ENCODE data around the gene IGF2.

The IGF2 gene

GRCh38 chr11:2169626-2170570 lies 30.7 kb upstream of the IGF2 start:
- no peak for DNase-seq

- DNase-seq = no peak
Measured at GRCh38 chr11:2169005-2169378, 29.8 kb upstream of the IGF2 start.

- no peak for DNase-seq
Measured at GRCh38 chr11:2168286-2169004, 29.3 kb upstream of the IGF2 start.

DNA sequence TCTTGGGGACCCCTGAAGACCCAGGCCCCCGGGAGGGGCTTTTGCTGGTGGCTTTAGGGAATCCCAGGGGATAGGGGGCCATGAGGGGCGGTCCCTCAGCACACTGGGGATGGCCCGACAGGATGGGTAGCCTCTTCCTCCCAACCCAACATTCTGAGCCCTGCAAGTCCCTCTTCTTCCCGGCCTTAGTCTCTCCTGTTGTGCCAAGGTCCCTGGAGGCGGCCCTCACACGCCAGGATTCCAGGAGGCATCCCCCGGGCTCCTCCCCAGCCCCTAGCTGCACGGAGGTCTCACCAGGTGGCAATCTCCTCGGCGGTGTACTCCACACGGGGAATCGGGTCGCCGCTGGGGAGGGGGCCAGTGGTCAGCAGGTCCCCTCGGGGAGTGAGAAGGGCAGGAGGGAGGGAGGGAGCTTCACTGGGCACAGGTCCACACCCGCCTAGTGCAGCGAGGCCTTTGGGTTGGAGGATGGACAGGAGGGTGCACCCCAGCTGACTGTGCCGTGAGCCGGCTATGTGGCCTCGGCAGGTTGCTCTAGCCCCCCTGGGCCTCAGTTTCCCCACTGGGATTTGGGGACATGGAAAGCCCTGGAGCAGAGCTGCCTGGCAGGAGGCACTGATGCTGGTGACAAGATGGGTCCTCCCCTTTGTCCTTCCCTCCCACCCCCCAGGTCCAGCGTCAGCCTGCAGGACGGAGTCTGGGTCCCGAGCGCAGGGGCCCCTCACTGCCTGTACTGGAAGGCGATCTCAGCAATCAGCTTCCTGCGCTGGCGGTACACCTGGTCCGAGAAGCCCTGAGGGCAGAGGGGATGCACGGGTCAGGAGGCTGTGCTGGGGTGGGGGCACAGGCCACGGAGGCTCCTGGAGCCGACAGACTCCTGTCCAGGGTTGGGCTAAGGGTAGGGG lies 28.2 kb upstream of the IGF2 start:
- no peak for DNase-seq

GRCh38 chr11:2166091-2166851 lies 27.1 kb upstream of the IGF2 start:
- DNase-seq = peak; percentile 35

DNA sequence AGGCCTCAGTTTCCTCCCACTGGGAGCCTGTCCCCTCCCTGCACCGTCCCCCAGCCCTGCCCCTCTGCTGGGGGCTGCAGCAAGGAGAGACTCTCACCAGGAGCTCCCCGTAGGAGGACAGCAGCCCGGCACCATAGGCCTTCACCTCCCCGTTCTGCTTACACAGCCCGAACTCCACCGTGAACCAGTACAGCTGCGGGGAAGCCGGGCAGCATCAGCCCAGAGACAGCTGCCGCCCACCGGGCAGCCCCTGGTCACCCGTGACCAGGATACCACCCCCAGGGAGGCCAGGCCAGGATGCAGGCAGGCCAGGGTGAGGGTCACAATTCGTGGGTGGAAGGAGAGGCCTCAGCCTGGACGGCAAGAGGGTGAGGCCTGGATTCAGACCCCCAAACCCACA lies 26.4 kb upstream of the IGF2 start:
- no peak for DNase-seq

- DNase-seq = no peak
Measured at GRCh38 chr11:2164861-2165555, 25.8 kb upstream of the IGF2 start.

- DNase-seq = no peak
Measured at GRCh38 chr11:2164081-2164480, 24.9 kb upstream of the IGF2 start.

- DNase-seq = no peak
Measured at GRCh38 chr11:2163428-2163978, 24.3 kb upstream of the IGF2 start.

GRCh38 chr11:2160736-2161259 lies 21.6 kb upstream of the IGF2 start, which contains the start of gene INS:
INS (minus strand) TSS chr11:2161209; CDS start chr11:2160971, 238 bp downstream.
- DNase-seq = no peak

DNA sequence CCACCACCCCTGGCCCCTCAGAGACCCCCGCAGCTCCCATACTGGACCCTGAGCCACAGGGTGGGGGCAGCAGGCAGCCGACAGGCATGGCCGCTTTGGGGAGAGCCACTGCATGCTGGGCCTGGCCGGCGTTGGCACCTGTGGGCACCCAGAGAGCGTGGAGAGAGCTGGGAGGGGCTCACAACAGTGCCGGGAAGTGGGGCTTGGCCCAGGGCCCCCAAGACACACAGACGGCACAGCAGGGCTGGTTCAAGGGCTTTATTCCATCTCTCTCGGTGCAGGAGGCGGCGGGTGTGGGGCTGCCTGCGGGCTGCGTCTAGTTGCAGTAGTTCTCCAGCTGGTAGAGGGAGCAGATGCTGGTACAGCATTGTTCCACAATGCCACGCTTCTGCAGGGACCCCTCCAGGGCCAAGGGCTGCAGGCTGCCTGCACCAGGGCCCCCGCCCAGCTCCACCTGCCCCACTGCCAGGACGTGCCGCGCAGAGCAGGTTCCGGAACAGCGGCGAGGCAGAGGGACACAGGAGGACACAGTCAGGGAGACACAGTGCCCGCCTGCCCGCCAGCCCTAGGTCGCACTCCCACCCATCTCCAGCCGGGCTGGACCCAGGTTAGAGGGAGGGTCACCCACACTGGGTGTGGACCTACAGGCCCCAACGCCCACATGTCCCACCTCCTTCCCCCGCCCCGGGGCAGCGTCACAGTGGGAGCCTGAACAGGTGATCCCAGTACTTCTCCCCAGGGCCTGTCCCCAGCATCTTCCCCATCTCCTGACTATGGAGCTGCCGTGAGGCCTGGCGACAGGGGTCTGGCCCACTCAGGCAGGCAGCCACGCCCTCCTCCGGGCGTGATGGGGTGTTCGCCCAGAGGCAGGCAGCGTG lies 20.6 kb upstream of the IGF2 start:
- DNase-seq = no peak

- DNase-seq = no peak
Measured at GRCh38 chr11:2158966-2159365, 19.8 kb upstream of the IGF2 start.

DNA sequence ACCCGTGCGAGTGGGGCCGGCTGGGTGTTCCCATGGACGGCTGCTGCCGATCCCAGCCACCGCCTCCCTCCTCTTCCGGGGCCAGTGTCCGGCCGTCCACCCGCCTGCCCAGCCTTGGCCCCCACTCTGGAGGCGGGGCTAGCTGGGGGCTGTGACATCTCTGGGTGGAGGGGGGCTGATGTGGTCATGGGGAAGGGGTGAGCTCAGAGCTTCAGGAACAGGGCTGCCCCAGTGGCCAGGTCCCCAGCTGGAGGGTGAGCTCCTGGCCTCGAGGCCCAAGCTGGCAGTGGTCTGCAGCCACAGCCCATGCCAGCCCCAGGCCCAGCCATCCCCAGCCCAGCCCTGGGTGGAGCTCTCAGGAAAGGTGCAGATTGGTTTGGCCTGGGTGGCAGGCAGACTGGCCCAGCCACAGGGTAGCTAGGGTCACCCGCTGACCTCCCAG lies 19.1 kb upstream of the IGF2 start:
- no peak for DNase-seq

DNA sequence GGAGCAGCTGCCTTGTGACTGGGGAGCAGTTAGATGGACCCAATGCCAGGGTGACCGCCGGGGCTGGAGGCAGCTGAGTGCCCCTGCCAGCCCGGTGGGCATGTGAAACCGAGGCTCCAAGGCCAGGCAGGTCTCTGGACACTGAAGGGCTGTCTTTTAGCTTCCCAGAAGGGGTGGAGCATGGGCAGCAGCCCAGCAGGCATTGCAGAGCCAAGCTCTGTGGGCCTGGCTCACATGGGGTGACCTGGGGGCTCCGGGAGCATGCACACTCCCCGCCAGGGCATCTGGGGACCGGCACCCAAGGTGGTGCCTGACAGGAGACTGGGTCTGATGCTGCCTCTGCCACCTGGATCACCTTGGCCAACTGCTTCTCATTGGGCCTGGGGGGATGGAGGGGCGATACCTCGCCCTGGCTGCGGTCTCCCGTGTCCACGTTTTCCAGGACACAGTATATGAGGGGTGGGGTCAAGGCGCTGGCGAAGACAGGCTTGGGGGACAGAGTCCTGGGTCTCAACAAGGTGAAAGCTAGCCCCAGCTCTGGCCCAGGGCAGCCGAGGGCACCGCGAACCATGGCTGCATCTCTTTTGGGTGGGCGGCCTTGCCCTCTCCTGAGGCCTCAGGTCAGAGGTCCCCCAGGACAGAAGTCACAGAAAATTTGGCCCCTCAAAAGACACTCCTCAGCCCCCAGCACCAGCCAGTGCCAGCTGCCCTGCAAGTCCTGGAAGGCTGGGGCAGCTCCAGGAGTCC lies 18.3 kb upstream of the IGF2 start:
- no peak for DNase-seq

GRCh38 chr11:2156416-2157182 lies 17.4 kb upstream of the IGF2 start:
- peak; percentile 36 for DNase-seq

DNA sequence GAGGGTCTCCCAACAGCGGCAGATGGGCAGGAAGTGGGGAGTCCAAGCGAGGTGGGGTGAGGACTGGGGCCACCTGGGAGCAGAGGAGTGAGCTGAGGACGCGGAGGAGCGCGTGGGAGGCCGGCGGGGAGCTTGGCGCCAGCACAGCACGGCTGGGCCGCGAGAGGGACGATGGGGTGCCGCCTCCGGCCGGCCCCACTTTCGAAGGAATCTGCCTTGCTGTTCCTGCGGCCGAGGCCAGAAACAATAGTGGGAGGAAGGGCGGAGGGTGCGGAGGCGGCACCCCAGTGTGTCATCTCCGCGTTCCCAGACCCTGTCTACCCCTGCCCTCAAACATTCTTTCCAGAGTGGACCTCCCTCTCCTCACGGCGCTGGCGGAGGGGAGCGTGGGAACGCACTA lies 16.3 kb upstream of the IGF2 start:
- no peak for DNase-seq

GRCh38 chr11:2154889-2155288 lies 15.7 kb upstream of the IGF2 start:
- DNase-seq = no peak

- DNase-seq = no peak
Measured at GRCh38 chr11:2154195-2154585, 15.0 kb upstream of the IGF2 start.
